ENCODE data around the gene ATOSB. TPM values are rescaled to one million over a fixed set of nuclear protein-coding genes. Genes with fewer than 3 reads are reported as not detected.

Gene ATOSB
- total RNA-seq, 2 experiments from 2014 or later: 5.0 to 5.1 TPM

GRCh38 chr9:35079041-35079425 lies 36.6 kb downstream of the ATOSB start:
- peak overlapping the region; percentile 43 to 62 for H3K27ac ChIP-seq (ENCODE audit: low read depth in 1 of 2, low read length in 2 of 2)
- no peak for ATAC-seq (ENCODE audit: poor library complexity)
- TF ChIP-seq CTCF (IDR thresholded peaks at IDR 0.05): no peak
- H3K4me3 Mint-ChIP-seq: peak overlapping the region; percentile 96
- H3K9me3 Mint-ChIP-seq: no peaks in the 10 kb centered on the region
- DNase-seq: no peak
- H3K4me1 Mint-ChIP-seq (ENCODE audit: low read depth): peaks cover 23% of the 10 kb centered on the region
- H3K36me3 Mint-ChIP-seq (ENCODE audit: low read depth): peaks cover 8% of the 10 kb centered on the region
- no peaks in the 10 kb centered on the region for H3K9me3 ChIP-seq (ENCODE audit: control insufficient read depth in 1 of 2, insufficient read depth in 1 of 2, low read length in 2 of 2)
- H3K4me1 ChIP-seq (ENCODE audit: insufficient read depth, low read length): peaks cover 19% of the 10 kb centered on the region
- no peaks in the 10 kb centered on the region for H3K27me3 Mint-ChIP-seq
- ChIA-PET CTCF (interaction anchor here (1.0 to 4.3 kb wide), 3 partner anchors 10 to 180 kb away, joined by 3 to 26 read pairs (median 8); partner anchors contain the start of gene PIGO), POLR2A (interaction anchor here (0.9 to 5.0 kb wide), 10 partner anchors 7 to 179 kb away, joined by 3 to 51 read pairs (median 9); partner anchors contain the start of genes ATOSB, PIGO, STOML2 and VCP)
- no peaks in the 10 kb centered on the region for H3K27me3 ChIP-seq (ENCODE audit: control insufficient read depth in 1 of 2, insufficient read depth in 2 of 2, low read length in 2 of 2)
- peaks cover 7% of the 10 kb centered on the region for H3K36me3 ChIP-seq (ENCODE audit: insufficient read depth, low read length)
- intact Hi-C loops (cut with DNase I, micrococcal nuclease): loop anchor here in 1 of 2 experiments (2.0 to 10.0 kb wide), 3 partner anchors 36 to 554 kb away; partner anchors contain the start of genes ATOSB, ENHO and SIGMAR1
- peak overlapping the region; percentile 69 for H3K4me3 ChIP-seq (ENCODE audit: low read length)
- peak overlapping the region; percentile 91 for H3K27ac Mint-ChIP-seq

- H3K4me1 Mint-ChIP-seq (ENCODE audit: low read depth): peaks cover 25% of the 10 kb centered on the region
These were observed 37.6 kb downstream of the ATOSB start for GRCh38 chr9:35078066-35078465.

GRCh38 chr9:35076848-35077247 lies 38.8 kb downstream of the ATOSB start:
- POLR2A ChIA-PET: interaction anchor here (5.0 kb wide), 1 partner anchor 18 kb away, joined by 51 read pairs; the partner anchor contains the start of gene PIGO
- Histone ChIP-seq H3K9me3 (ENCODE audit: control insufficient read depth in 1 of 2, insufficient read depth in 1 of 2, low read length in 2 of 2) (no peaks in the 10 kb centered on the region), H3K27ac (ENCODE audit: low read depth in 1 of 2, low read length in 2 of 2) (no peak overlapping the region), H3K4me3 (ENCODE audit: low read length) (no peak overlapping the region), H3K36me3 (ENCODE audit: insufficient read depth, low read length) (peaks cover 7% of the 10 kb centered on the region), H3K27me3 (ENCODE audit: control insufficient read depth in 1 of 2, insufficient read depth in 2 of 2, low read length in 2 of 2) (no peaks in the 10 kb centered on the region), H3K4me1 (ENCODE audit: insufficient read depth, low read length) (peaks cover 27% of the 10 kb centered on the region)
- Mint-ChIP-seq H3K4me3 (no peak overlapping the region), H3K27me3 (no peaks in the 10 kb centered on the region), H3K4me1 (ENCODE audit: low read depth) (peaks cover 32% of the 10 kb centered on the region), H3K27ac (no peak overlapping the region), H3K36me3 (ENCODE audit: low read depth) (peaks cover 17% of the 10 kb centered on the region), H3K9me3 (no peaks in the 10 kb centered on the region)
- DNase-seq (no peak), ATAC-seq (ENCODE audit: poor library complexity) (no peak)
- CTCF ChIA-PET: interaction anchor here (1.1 to 4.3 kb wide), 2 partner anchors 19 to 40 kb away, joined by 4 to 26 read pairs; partner anchors contain the start of gene PIGO
- intact Hi-C loops (cut with DNase I, micrococcal nuclease): loop anchor here in 1 of 2 experiments (10.0 kb wide), 2 partner anchors 442 to 552 kb away; partner anchors contain the start of genes ENHO and SIGMAR1
- TF ChIP-seq CTCF (IDR thresholded peaks at IDR 0.05): no peak

More at GRCh38 chr9:35078066-35078465, 37.6 kb downstream of the ATOSB start:
- H3K4me3 ChIP-seq (ENCODE audit: low read length): no peak overlapping the region
- no peaks in the 10 kb centered on the region for H3K27me3 ChIP-seq (ENCODE audit: control insufficient read depth in 1 of 2, insufficient read depth in 2 of 2, low read length in 2 of 2)
- CTCF ChIA-PET: interaction anchor here (1.1 to 4.3 kb wide), 2 partner anchors 18 to 39 kb away, joined by 4 to 26 read pairs; partner anchors contain the start of gene PIGO
- intact Hi-C loops (cut with DNase I, micrococcal nuclease): loop anchor here in 1 of 2 experiments (2.0 to 10.0 kb wide), 3 partner anchors 37 to 553 kb away; partner anchors contain the start of genes ATOSB, ENHO and SIGMAR1
- Mint-ChIP-seq H3K27ac (peak overlapping the region; percentile 91), H3K4me3 (peak overlapping the region; percentile 96), H3K9me3 (no peaks in the 10 kb centered on the region), H3K27me3 (no peaks in the 10 kb centered on the region), H3K36me3 (ENCODE audit: low read depth) (peaks cover 8% of the 10 kb centered on the region)
- no peak for ATAC-seq (ENCODE audit: poor library complexity)
- H3K36me3 ChIP-seq (ENCODE audit: insufficient read depth, low read length): peaks cover 7% of the 10 kb centered on the region
- no peaks in the 10 kb centered on the region for H3K9me3 ChIP-seq (ENCODE audit: control insufficient read depth in 1 of 2, insufficient read depth in 1 of 2, low read length in 2 of 2)
- DNase-seq: no peak
- no peak overlapping the region for H3K27ac ChIP-seq (ENCODE audit: low read depth in 1 of 2, low read length in 2 of 2)
- no peak for TF ChIP-seq CTCF (IDR thresholded peaks at IDR 0.05)
- POLR2A ChIA-PET: interaction anchor here (5.0 kb wide), 1 partner anchor 16 kb away, joined by 51 read pairs; the partner anchor contains the start of gene PIGO
- peaks cover 24% of the 10 kb centered on the region for H3K4me1 ChIP-seq (ENCODE audit: insufficient read depth, low read length)

Measured in CD4-positive, alpha-beta T cell (primary cell).